ENCODE results near the gene MICOS13. TPM values are rescaled to one million over a fixed set of nuclear protein-coding genes. Genes with fewer than 3 reads are reported as not detected.

Gene MICOS13
- total RNA-seq, 3 donors from 2014 or later = 90.0 to 107 (median 103) TPM

Other genes with a start within 250 kb of the MICOS13 start
- gene ZNRF4, start 225.1 kb downstream of the MICOS13 start, total RNA-seq = not detected
- 1 to 10 TPM in 1 of 3 donors, under 1 TPM in 2; 0.63 to 1.4 (median 0.81) TPM for gene TINCR, start 112.6 kb downstream of the MICOS13 start, total RNA-seq
- gene SAFB2, start 57.7 kb downstream of the MICOS13 start, total RNA-seq = 100 to 1,000 TPM; 113 to 117 (median 113) TPM
- gene SAFB, start 57.4 kb downstream of the MICOS13 start, total RNA-seq = 100 to 1,000 TPM; 169 to 191 (median 186) TPM
- gene HSD11B1L, start 511 bp upstream of the MICOS13 start, total RNA-seq = 1 to 10 TPM; 2.6 to 2.7 (median 2.7) TPM
- 1,000 to 10,000 TPM; 1,683 to 1,753 (median 1,705) TPM for gene RPL36, start 9.8 kb upstream of the MICOS13 start, total RNA-seq
- gene LONP1, start 39.6 kb upstream of the MICOS13 start, total RNA-seq = 100 to 1,000 TPM; 286 to 342 (median 328) TPM
- not detected for gene CATSPERD, start 40.1 kb upstream of the MICOS13 start, total RNA-seq
- 10 to 100 TPM; 19.9 to 24.3 (median 20.5) TPM for gene PRR22, start 104.2 kb upstream of the MICOS13 start, total RNA-seq
- 100 to 1,000 TPM; 166 to 215 (median 198) TPM for gene DUS3L, start 110.6 kb upstream of the MICOS13 start, total RNA-seq
- gene NRTN, start 124.6 kb upstream of the MICOS13 start, total RNA-seq = under 1 TPM in 2 of 3 donors, not detected in 1; 0.33 to 0.47 TPM
- gene FUT6, start 159.2 kb upstream of the MICOS13 start, total RNA-seq = not detected
- gene FUT3, start 170.9 kb upstream of the MICOS13 start, total RNA-seq = under 1 TPM in 1 of 3 donors, not detected in 2; 0.10 TPM
- gene FUT5, start 190.0 kb upstream of the MICOS13 start, total RNA-seq = not detected
- 100 to 1,000 TPM; 282 to 293 (median 292) TPM for gene NDUFA11, start 223.3 kb upstream of the MICOS13 start, total RNA-seq
- gene VMAC, start 224.4 kb upstream of the MICOS13 start, total RNA-seq = 1 to 10 TPM; 1.3 to 1.8 (median 1.7) TPM
- gene CAPS, start 233.7 kb upstream of the MICOS13 start, total RNA-seq = 1 to 10 TPM; 1.6 to 3.7 (median 2.7) TPM